Mesenchymal stem cell (in vitro differentiated cells and primary cell): ENCODE measurements around the gene CCM2.
A peak's percentile ranks its signal among the peaks of the same experiment; 100 is the strongest.

ENCODE experiments used
- DNase-seq: peaks from one replicate; pipeline ENCODE4 v3.0.0-alpha.2; 2013
- H2AFZ ChIP-seq: one replicate; pipeline ENCODE4 v1.6.1; 2013; ENCODE audit warnings: low read depth, mild to moderate bottlenecking, control low read depth, inconsistent platforms, low read length, moderate library complexity
- H2AK5ac ChIP-seq: 2 replicates; pipeline ENCODE4 v1.6.1; 2013; ENCODE audit warnings: low read length, moderate library complexity, mild to moderate bottlenecking, inconsistent platforms; ENCODE audit not compliant: severe bottlenecking
- H2BK120ac ChIP-seq: one replicate; pipeline ENCODE4 v1.6.1; 2013; ENCODE audit warnings: low read depth, mild to moderate bottlenecking, inconsistent platforms, low read length, moderate library complexity
- H2BK12ac ChIP-seq, 2 experiments: one replicate each; pipeline ENCODE4 v1.6.1; 2013; ENCODE audit warnings: inconsistent platforms in 2 of 2, low read length in 2 of 2, mild to moderate bottlenecking in 2 of 2, moderate library complexity in 2 of 2, control low read depth in 1 of 2
- H2BK15ac ChIP-seq: one replicate; pipeline ENCODE4 v1.6.1; 2013; ENCODE audit warnings: mild to moderate bottlenecking, low read depth, inconsistent platforms; ENCODE audit not compliant: poor library complexity, severe bottlenecking
- H2BK5ac ChIP-seq: 2 replicates; pipeline ENCODE4 v1.6.1; 2013; ENCODE audit warnings: low read depth, mild to moderate bottlenecking, low read length, control low read depth, inconsistent platforms; ENCODE audit not compliant: poor library complexity, severe bottlenecking
- H3K14ac ChIP-seq, 2 experiments: one replicate each; pipeline ENCODE4 v1.6.1; 2013; ENCODE audit warnings: inconsistent platforms in 2 of 2, low read length in 2 of 2, control low read depth in 1 of 2, mild to moderate bottlenecking in 1 of 2, moderate library complexity in 1 of 2
- H3K18ac ChIP-seq, 2 experiments: one replicate each; pipeline ENCODE4 v1.6.1; 2013; ENCODE audit warnings: inconsistent platforms in 2 of 2, low read length in 2 of 2, control low read depth in 1 of 2, low read depth in 1 of 2, mild to moderate bottlenecking in 1 of 2
- H3K23ac ChIP-seq, 2 experiments: one replicate each; pipeline ENCODE4 v1.6.1; 2013; ENCODE audit warnings: inconsistent platforms in 2 of 2, low read length in 2 of 2, mild to moderate bottlenecking in 2 of 2, moderate library complexity in 2 of 2, control low read depth in 1 of 2
- H3K27ac ChIP-seq: 2 replicates; pipeline ENCODE4 v1.5.1; 2013; ENCODE audit warnings: mild to moderate bottlenecking, moderate library complexity, low read length, control low read depth, inconsistent platforms; ENCODE audit not compliant: poor library complexity, severe bottlenecking
- H3K27me3 ChIP-seq, 2 experiments: 2 replicates each; pipeline versions ENCODE4 v1.6.1 to v1.7.0; 2013; ENCODE audit warnings: low read length in 2 of 2, mild to moderate bottlenecking in 2 of 2, moderate library complexity in 2 of 2, control low read depth in 1 of 2, inconsistent platforms in 1 of 2; ENCODE audit not compliant: control insufficient read depth in 1 of 2, insufficient read depth in 1 of 2
- H3K36me3 ChIP-seq, 2 experiments: 2 replicates each; pipeline versions ENCODE4 v1.6.1 to v1.7.0; 2013; ENCODE audit warnings: low read length in 2 of 2, control low read depth in 1 of 2, inconsistent platforms in 1 of 2, low read depth in 1 of 2, mild to moderate bottlenecking in 1 of 2; ENCODE audit not compliant: insufficient read depth in 2 of 2, control insufficient read depth in 1 of 2
- H3K4ac ChIP-seq, 2 experiments: one replicate each; pipeline ENCODE4 v1.6.1; 2013; ENCODE audit warnings: inconsistent platforms in 2 of 2, low read length in 2 of 2, mild to moderate bottlenecking in 2 of 2, moderate library complexity in 2 of 2, control low read depth in 1 of 2, low read depth in 1 of 2
- H3K4me1 ChIP-seq: 2 replicates; pipeline ENCODE4 v1.6.1; 2013; ENCODE audit warnings: low read depth, low read length, control low read depth; ENCODE audit not compliant: control insufficient read depth, insufficient read depth
- H3K4me2 ChIP-seq: 2 replicates; pipeline ENCODE4 v1.6.1; 2013; ENCODE audit warnings: low read length, mild to moderate bottlenecking, inconsistent platforms; ENCODE audit not compliant: poor library complexity, severe bottlenecking
- H3K4me3 ChIP-seq, 2 experiments: 2 replicates each; pipeline versions ENCODE4 v1.5.1 to v1.7.0; 2013; ENCODE audit warnings: low read length in 2 of 2, mild to moderate bottlenecking in 2 of 2, control low read depth in 1 of 2, low read depth in 1 of 2; ENCODE audit not compliant: insufficient read depth in 1 of 2
- H3K79me1 ChIP-seq: replicated peaks from 2 replicates; pipeline ENCODE4 v1.6.1; 2013; ENCODE audit warnings: mild to moderate bottlenecking, control low read depth, low read length, inconsistent platforms; ENCODE audit not compliant: poor library complexity, severe bottlenecking
- H3K9ac ChIP-seq: 2 replicates; pipeline ENCODE4 v1.7.0; 2013; ENCODE audit warnings: mild to moderate bottlenecking, low read length, moderate library complexity
- H3K9me3 ChIP-seq: 2 replicates; pipeline ENCODE4 v1.7.0; 2013; ENCODE audit warnings: mild to moderate bottlenecking, low read length; ENCODE audit not compliant: control insufficient read depth
- H4K8ac ChIP-seq: one replicate; pipeline ENCODE4 v1.6.1; 2013; ENCODE audit warnings: inconsistent platforms, mild to moderate bottlenecking, low read length, moderate library complexity
- H4K91ac ChIP-seq: one replicate; pipeline ENCODE4 v1.6.1; 2013; ENCODE audit warnings: mild to moderate bottlenecking, low read length, inconsistent platforms
- WGBS: methylation state at CpG from one replicate; pipeline ENCODE4 v1.1.7; 2013; ENCODE audit warnings: mixed read lengths; 5-methylcytosine and 5-hydroxymethylcytosine counted together

The CCM2 gene

DNA sequence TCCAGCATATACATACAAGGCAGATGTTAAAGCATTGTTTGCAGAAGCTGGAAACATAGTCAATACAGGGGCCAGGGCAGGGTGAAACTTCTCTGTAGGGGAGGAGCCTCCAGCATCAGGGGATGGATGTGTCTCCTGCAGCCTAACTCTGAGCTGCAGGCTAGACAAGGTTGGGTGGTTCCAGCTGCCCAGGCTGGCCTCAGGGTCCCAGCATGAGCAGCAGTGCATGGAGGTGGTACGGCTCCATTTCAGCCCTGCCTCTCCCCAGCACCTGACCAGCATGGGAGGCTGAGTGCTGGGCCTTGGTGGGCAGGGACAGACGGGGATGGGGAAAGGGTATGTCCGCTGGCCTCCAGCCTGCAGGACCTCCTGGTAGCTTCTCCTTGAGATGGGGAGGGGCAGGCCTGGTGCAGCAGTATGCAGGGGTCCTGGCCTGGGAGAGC lies 118.9 kb downstream of the CCM2 start:
- H3K23ac ChIP-seq: no peak overlapping the region
- no peak overlapping the region for H2AK5ac ChIP-seq
- no peak overlapping the region for H2BK5ac ChIP-seq
- no peak overlapping the region for H3K18ac ChIP-seq
- no peak overlapping the region for H3K4me3 ChIP-seq
- H4K91ac ChIP-seq: no peak overlapping the region
- H3K4me2 ChIP-seq: no peak overlapping the region
- H2AFZ ChIP-seq: no peak overlapping the region
- H3K9me3 ChIP-seq: no peaks in the 10 kb centered on the region
- no peak overlapping the region for H2BK12ac ChIP-seq
- H3K14ac ChIP-seq: no peak overlapping the region
- 100% methylated on average over 1 of the region's 3 CpGs for WGBS
- no peak overlapping the region for H4K8ac ChIP-seq
- H3K27ac ChIP-seq: no peak overlapping the region
- no peak overlapping the region for H3K9ac ChIP-seq
- no peak overlapping the region for H3K4ac ChIP-seq
- no peak for DNase-seq
- H3K79me1 ChIP-seq: no peaks in the 10 kb centered on the region
- H2BK120ac ChIP-seq: no peak overlapping the region
- no peaks in the 10 kb centered on the region for H3K4me1 ChIP-seq
- H2BK15ac ChIP-seq: no peak overlapping the region
- no peaks in the 10 kb centered on the region for H3K36me3 ChIP-seq
- peaks cover 32 to 33% of the 10 kb centered on the region in 2 experiments for H3K27me3 ChIP-seq

DNA sequence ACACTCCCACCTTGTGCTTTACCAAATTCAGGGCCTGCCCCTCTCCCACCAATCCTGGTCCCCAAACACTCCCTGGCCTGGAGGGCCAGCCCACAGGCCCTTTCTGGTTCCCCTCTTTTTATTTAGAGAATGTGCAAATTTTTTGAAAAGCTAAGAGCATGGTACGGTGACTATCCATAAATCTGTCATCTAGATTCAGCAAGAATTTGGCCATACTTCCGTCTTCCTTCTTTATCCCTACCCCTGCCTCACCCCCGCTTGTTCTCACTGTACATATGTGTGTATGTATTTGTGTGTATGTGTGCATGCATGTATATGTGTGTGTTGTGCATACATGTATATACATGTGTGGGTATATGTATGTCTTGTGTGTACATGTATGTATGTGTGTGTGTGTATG lies 119.5 kb downstream of the CCM2 start:
- Histone ChIP-seq H3K27me3 (peaks cover 26 to 37% of the 10 kb centered on the region in 2 experiments), H2AK5ac (no peak overlapping the region), H2BK5ac (no peak overlapping the region), H3K79me1 (no peaks in the 10 kb centered on the region), H3K4me2 (no peak overlapping the region), H3K27ac (no peak overlapping the region), H2BK12ac (no peak overlapping the region), H3K9ac (no peak overlapping the region), H4K8ac (no peak overlapping the region), H3K4ac (no peak overlapping the region), H3K23ac (no peak overlapping the region), H2BK15ac (no peak overlapping the region), H2AFZ (no peak overlapping the region), H2BK120ac (no peak overlapping the region), H3K18ac (no peak overlapping the region), H3K14ac (no peak overlapping the region), H4K91ac (no peak overlapping the region), H3K4me3 (no peak overlapping the region), H3K36me3 (no peaks in the 10 kb centered on the region), H3K9me3 (no peaks in the 10 kb centered on the region), H3K4me1 (no peaks in the 10 kb centered on the region)
- WGBS: no CpG with 5 or more reads among the region's 3 CpGs
- DNase-seq: no peak

DNA sequence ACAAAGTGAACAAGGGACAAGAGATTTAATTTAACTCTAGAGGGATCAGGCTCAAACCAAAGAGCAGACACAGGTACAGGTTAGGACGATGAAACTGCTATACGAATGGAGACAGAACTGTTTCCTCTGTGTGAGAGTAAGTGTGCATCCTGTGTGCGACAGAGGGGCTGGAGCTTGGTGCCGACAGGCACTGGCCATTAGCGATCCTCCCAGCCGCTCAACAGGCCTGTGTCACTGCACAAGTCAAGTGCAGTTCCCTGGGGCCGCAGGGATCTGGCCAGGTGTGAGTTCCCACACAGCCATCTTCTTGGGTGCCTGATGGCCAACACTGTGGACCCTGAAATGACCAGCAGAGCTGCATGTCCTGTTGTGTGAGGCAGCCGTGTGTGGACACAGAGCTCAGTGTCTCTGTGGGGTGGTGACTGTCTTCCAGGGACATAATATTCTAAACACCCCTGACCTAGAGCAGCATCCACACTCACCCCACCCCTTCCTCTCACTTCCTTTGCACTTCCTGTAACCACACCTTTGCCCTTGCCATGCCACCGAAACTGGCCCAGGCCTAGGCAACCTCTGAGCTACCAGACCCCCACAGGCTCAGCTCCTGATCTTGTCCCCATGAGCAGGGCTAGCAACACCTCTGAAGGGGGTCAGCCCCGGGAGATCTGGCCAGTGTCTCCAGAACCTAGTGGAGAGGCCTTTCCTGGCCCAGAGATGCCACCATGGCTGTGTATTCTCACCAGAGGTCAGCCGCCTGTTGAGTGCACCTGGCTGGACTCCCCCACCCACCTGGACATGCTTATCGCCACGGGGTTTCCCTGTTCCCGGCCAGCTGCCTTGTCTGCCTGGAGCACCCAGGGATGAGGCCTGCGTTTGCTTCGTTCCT lies 123.2 kb downstream of the CCM2 start:
- Histone ChIP-seq H3K9ac (no peak overlapping the region), H2AFZ (peak overlapping the region; percentile 29), H3K27ac (no peak overlapping the region), H2BK5ac (no peak overlapping the region), H2BK120ac (no peak overlapping the region), H2BK12ac (no peak overlapping the region), H3K4me3 (no peak overlapping the region), H2BK15ac (no peak overlapping the region), H3K23ac (no peak overlapping the region), H3K4me1 (no peaks in the 10 kb centered on the region), H3K4me2 (no peak overlapping the region), H3K27me3 (peaks cover 3 to 10% of the 10 kb centered on the region in 2 experiments), H3K79me1 (no peaks in the 10 kb centered on the region), H4K91ac (no peak overlapping the region), H3K36me3 (no peaks in the 10 kb centered on the region), H2AK5ac (no peak overlapping the region), H3K14ac (no peak overlapping the region), H3K9me3 (no peaks in the 10 kb centered on the region), H3K4ac (no peak overlapping the region), H4K8ac (no peak overlapping the region), H3K18ac (no peak overlapping the region)
- 88% methylated on average over 16 of the region's 16 CpGs for WGBS
- no peak for DNase-seq

DNA sequence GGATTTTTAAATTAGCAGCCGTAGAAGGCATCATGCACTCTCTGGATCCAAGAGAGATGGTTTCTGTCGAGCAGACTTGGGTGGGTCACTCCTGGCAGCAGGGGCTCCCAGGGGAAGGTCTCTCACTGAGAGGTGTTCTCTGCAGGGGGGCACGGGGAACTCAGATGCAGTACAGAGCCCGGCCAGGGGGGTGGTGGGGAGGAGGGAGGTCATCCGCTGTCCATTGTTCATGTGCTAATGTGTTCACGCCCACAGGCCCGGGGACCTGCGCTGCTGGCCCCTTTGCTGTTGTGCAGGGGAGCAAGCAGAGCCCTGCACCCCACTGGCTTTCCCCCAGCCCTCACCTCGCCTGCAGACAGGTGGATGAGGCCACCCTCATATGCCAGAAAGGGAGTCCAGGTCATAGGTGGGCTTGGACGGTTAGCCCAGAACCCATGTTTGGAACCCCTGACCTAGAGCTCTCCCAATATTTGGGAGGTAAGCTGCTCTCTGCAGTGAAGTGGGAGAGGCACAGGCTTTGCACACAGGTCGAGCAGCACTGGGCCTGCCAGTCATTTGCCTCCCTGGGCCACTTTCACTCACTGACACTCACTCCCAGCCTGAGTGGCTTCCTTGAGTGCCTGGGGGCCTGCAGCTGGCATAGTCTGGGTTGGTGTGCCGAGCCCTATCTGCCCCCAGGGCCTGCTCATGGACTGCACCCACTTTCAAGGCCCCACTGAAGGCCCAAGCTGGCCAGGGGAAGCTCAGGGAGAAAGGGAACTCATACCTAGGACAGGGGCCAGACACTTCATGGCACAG lies 124.1 kb downstream of the CCM2 start:
- H2BK15ac ChIP-seq: no peak overlapping the region
- no peaks in the 10 kb centered on the region for H3K36me3 ChIP-seq
- H3K18ac ChIP-seq: no peak overlapping the region
- 61% methylated on average over 12 of the region's 12 CpGs for WGBS
- H3K4me3 ChIP-seq: no peak overlapping the region
- no peak overlapping the region for H3K27ac ChIP-seq
- no peaks in the 10 kb centered on the region for H3K79me1 ChIP-seq
- H3K23ac ChIP-seq: no peak overlapping the region
- H3K4ac ChIP-seq: no peak overlapping the region
- H3K4me1 ChIP-seq: no peaks in the 10 kb centered on the region
- H3K9me3 ChIP-seq: no peaks in the 10 kb centered on the region
- H3K14ac ChIP-seq: no peak overlapping the region
- H4K8ac ChIP-seq: no peak overlapping the region
- H3K4me2 ChIP-seq: no peak overlapping the region
- H4K91ac ChIP-seq: no peak overlapping the region
- no peak overlapping the region for H3K9ac ChIP-seq
- DNase-seq: no peak
- no peak overlapping the region for H2BK12ac ChIP-seq
- H2AK5ac ChIP-seq: no peak overlapping the region
- no peak overlapping the region for H2BK5ac ChIP-seq
- peaks cover 0 to 10% of the 10 kb centered on the region in 2 experiments for H3K27me3 ChIP-seq
- H2AFZ ChIP-seq: no peak overlapping the region
- no peak overlapping the region for H2BK120ac ChIP-seq
